Mesothelial cell of epicardium (in vitro differentiated cells): ENCODE measurements around the gene RHBDD2. TPM values are rescaled to one million over a fixed set of nuclear protein-coding genes. Genes with fewer than 3 reads are reported as not detected.
"Not testable (repeated sequence)": the region's sequence is repeated elsewhere in the genome, so short reads cannot be mapped to it uniquely, and the experiment has no call there.

ENCODE experiments used
- DNase-seq, 2 experiments: peaks; one replicate each; pipeline ENCODE4 v3.0.0; 2021; ENCODE audit warnings: low spot score in 2 of 2; ENCODE audit not compliant: unreplicated experiment in 2 of 2
- H3K27ac Mint-ChIP-seq: 2 replicates; pipeline ENCODE4 v1.8.0; 2021; ENCODE audit warnings: mixed read lengths
- H3K27me3 Mint-ChIP-seq: 2 replicates; pipeline ENCODE4 v1.8.0; 2021; ENCODE audit warnings: low read depth, mixed read lengths
- H3K36me3 Mint-ChIP-seq: 2 replicates; pipeline ENCODE4 v1.8.0; 2021; ENCODE audit warnings: mixed read lengths
- H3K4me1 Mint-ChIP-seq: 2 replicates; pipeline ENCODE4 v1.8.0; 2021; ENCODE audit warnings: mixed read lengths
- H3K4me3 Mint-ChIP-seq: 2 replicates; pipeline ENCODE4 v1.8.0; 2021; ENCODE audit warnings: mild to moderate bottlenecking, moderate library complexity, mixed read lengths
- H3K9me3 Mint-ChIP-seq: 2 replicates; pipeline ENCODE4 v1.8.0; 2021; ENCODE audit warnings: mixed read lengths
- CTCF ChIP-seq: fragments of 200-600 bp; sonication (generic); IDR thresholded peaks from one replicate; pipeline ENCODE4 v1.5.0; 2021; ENCODE audit warnings: antibody characterized with exemption; ENCODE audit not compliant: unreplicated experiment
- total RNA-seq: library from RNA; stranded (reverse); gene quantifications from 3 replicates; pipeline ENCODE4 v1.2.1, GENCODE V29; 2021

RHBDD2 gene
- total RNA-seq, 1 donor from 2014 or later, result 52.5 TPM

- H3K4me3 Mint-ChIP-seq, result no peak overlapping the region
- no peak overlapping the region for H3K27ac Mint-ChIP-seq
- no peaks in the 10 kb centered on the region for H3K4me1 Mint-ChIP-seq
- no peaks in the 10 kb centered on the region for H3K27me3 Mint-ChIP-seq
- no peak for DNase-seq
- no peaks in the 10 kb centered on the region for H3K9me3 Mint-ChIP-seq
- H3K36me3 Mint-ChIP-seq, result no peaks in the 10 kb centered on the region
- TF ChIP-seq CTCF, result no peak
Observed at GRCh38 chr7:75849573-75849972, 29.3 kb upstream of the RHBDD2 start.

GRCh38 chr7:75850235-75850634, 28.6 kb upstream of the RHBDD2 start:
- no peak for DNase-seq
- Mint-ChIP-seq H3K4me3 (no peak overlapping the region), H3K36me3 (no peaks in the 10 kb centered on the region), H3K27ac (no peak overlapping the region), H3K27me3 (no peaks in the 10 kb centered on the region), H3K4me1 (no peaks in the 10 kb centered on the region), H3K9me3 (no peaks in the 10 kb centered on the region)
- TF ChIP-seq CTCF, result no peak

GRCh38 chr7:75854233-75854632, 24.6 kb upstream of the RHBDD2 start:
- Mint-ChIP-seq H3K27me3 (no peaks in the 10 kb centered on the region), H3K27ac (no peak overlapping the region), H3K36me3 (no peaks in the 10 kb centered on the region), H3K4me3 (no peak overlapping the region), H3K4me1 (no peaks in the 10 kb centered on the region), H3K9me3 (no peaks in the 10 kb centered on the region)
- no peak for TF ChIP-seq CTCF
- no peak for DNase-seq

GRCh38 chr7:75854813-75855345, 24.0 kb upstream of the RHBDD2 start:
- not testable (repeated sequence) for DNase-seq, H3K27ac Mint-ChIP-seq

GRCh38 chr7:75856536-75856935, 22.3 kb upstream of the RHBDD2 start:
- no peaks in the 10 kb centered on the region for H3K36me3 Mint-ChIP-seq
- no peak for DNase-seq
- no peak for TF ChIP-seq CTCF
- no peaks in the 10 kb centered on the region for H3K27me3 Mint-ChIP-seq
- no peaks in the 10 kb centered on the region for H3K4me1 Mint-ChIP-seq
- H3K27ac Mint-ChIP-seq, result no peak overlapping the region
- no peak overlapping the region for H3K4me3 Mint-ChIP-seq
- H3K9me3 Mint-ChIP-seq, result no peaks in the 10 kb centered on the region

More at GRCh38 chr7:75854813-75855345, 24.0 kb upstream of the RHBDD2 start:
- H3K27me3 Mint-ChIP-seq, H3K4me1 Mint-ChIP-seq, H3K9me3 Mint-ChIP-seq, H3K4me3 Mint-ChIP-seq, H3K36me3 Mint-ChIP-seq: not testable (repeated sequence)

- Mint-ChIP-seq H3K27ac (no peak overlapping the region), H3K36me3 (no peaks in the 10 kb centered on the region), H3K27me3 (no peaks in the 10 kb centered on the region), H3K4me3 (no peak overlapping the region), H3K9me3 (no peaks in the 10 kb centered on the region), H3K4me1 (no peaks in the 10 kb centered on the region)
- no peak for TF ChIP-seq CTCF
- no peak for DNase-seq
Observed at GRCh38 chr7:75858410-75858809, 20.4 kb upstream of the RHBDD2 start.
